ENCODE results near the gene PAPPA2. TPM values are rescaled to one million over a fixed set of nuclear protein-coding genes. Genes with fewer than 3 reads are reported as not detected.

The PAPPA2 gene
- total RNA-seq, 6 donors from 2014 or later = under 0.01 to 2.4 (median 0.45) TPM

DNA sequence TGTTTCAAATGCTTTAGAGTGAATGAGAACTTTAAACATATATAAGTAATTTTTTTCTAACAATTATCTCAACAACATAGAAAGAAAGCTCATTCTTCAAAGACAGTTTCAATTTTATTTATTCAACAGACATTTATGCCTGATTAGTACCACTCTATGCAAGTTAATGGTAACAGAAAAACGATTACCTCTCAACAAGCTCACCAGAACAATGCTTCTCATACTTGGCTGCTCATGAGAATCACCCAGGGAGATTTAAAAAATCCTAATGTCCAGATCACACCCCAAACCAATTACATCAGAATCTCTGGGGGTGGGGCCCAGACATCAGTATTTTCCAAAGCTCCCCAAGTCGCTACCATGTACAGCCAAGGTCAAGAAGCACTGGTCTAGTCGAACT is 312.4 kb downstream of the PAPPA2 start:
- 73 to 78% methylated on average over 3 of the region's 3 CpGs for WGBS, 2 donors
- H3K9me3 ChIP-seq = no peaks in the 10 kb centered on the region
- H3K4me3 ChIP-seq = no peak overlapping the region
- no peaks in the 10 kb centered on the region for H3K36me3 ChIP-seq
- H3K4me1 ChIP-seq = no peaks in the 10 kb centered on the region
- no peaks in the 10 kb centered on the region for H3K27me3 ChIP-seq
- TF ChIP-seq, protein P1, sequence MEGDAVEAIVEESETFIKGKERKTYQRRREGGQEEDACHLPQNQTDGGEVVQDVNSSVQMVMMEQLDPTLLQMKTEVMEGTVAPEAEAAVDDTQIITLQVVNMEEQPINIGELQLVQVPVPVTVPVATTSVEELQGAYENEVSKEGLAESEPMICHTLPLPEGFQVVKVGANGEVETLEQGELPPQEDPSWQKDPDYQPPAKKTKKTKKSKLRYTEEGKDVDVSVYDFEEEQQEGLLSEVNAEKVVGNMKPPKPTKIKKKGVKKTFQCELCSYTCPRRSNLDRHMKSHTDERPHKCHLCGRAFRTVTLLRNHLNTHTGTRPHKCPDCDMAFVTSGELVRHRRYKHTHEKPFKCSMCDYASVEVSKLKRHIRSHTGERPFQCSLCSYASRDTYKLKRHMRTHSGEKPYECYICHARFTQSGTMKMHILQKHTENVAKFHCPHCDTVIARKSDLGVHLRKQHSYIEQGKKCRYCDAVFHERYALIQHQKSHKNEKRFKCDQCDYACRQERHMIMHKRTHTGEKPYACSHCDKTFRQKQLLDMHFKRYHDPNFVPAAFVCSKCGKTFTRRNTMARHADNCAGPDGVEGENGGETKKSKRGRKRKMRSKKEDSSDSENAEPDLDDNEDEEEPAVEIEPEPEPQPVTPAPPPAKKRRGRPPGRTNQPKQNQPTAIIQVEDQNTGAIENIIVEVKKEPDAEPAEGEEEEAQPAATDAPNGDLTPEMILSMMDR (IDR thresholded peaks at IDR 0.05) = no peak
- TF ChIP-seq POLR2A (IDR thresholded peaks at IDR 0.05) (no peak), EP300 (IDR thresholded peaks at IDR 0.05) (no peak), POLR2AphosphoS5 (IDR thresholded peaks at IDR 0.05) (no peak)
- no peak overlapping the region for H3K27ac ChIP-seq
- peak in 1 of 2 donors; percentile 53 for ATAC-seq (ENCODE audit: low FRiP score in 2 of 2)
- DNase-seq = no peak

DNA sequence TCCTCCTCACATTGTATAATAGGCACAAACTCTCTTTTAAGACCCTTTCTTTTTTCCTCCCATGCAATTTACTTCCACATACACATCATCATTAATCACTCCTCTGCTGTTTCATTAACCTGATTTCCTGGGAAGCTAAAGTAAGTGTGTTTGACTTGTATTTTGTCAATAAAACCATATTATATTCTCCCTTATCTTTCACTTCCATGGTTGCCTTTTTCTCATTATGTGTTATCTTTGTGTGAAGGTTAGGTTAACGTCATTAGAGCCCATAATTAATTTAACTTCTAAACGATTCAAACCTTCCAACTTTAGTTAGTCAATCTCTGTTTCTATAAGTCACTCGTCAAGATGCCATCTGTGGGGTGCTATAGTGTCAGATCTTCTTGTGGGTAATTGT is 313.0 kb downstream of the PAPPA2 start:
- Histone ChIP-seq H3K27ac (no peak overlapping the region), H3K4me1 (no peaks in the 10 kb centered on the region), H3K9me3 (no peaks in the 10 kb centered on the region), H3K36me3 (no peaks in the 10 kb centered on the region), H3K4me3 (no peak overlapping the region), H3K27me3 (no peaks in the 10 kb centered on the region)
- DNase-seq (no peak), ATAC-seq (ENCODE audit: low FRiP score in 2 of 2) (no peak)
- TF ChIP-seq EP300 (IDR thresholded peaks at IDR 0.05) = no peak
- TF ChIP-seq, protein P1 (IDR thresholded peaks at IDR 0.05) = no peak
- 52% methylated on average over 3 of the region's 3 CpGs for WGBS, 2 donors

DNA sequence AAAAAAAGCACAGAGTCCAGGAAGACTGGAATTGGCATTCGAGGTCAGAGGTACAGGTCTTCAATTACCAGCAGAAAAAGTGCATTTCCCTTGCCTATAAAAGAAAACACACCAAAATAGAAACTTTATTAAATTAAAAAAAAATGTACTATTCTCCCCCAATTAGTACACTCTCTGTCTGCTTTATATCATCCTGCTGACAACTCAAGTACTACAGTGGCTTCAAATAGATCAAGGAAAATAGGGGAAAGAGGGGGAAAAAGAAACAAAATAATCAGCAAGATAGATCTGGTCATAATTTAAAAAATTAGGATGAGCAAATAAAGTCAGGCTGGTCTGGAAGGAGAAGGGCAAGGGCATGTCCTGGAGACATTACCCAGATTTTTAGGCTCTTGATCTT is 315.1 kb downstream of the PAPPA2 start:
- Histone ChIP-seq H3K27me3 (no peaks in the 10 kb centered on the region), H3K9me3 (no peaks in the 10 kb centered on the region), H3K27ac (no peak overlapping the region), H3K4me1 (no peaks in the 10 kb centered on the region), H3K4me3 (no peak overlapping the region), H3K36me3 (no peaks in the 10 kb centered on the region)
- TF ChIP-seq, protein P1 (IDR thresholded peaks at IDR 0.05) = no peak
- TF ChIP-seq EP300 (IDR thresholded peaks at IDR 0.05) (no peak), POLR2AphosphoS5 (IDR thresholded peaks at IDR 0.05) (no peak)
- DNase-seq = no peak
- 54 to 58% methylated on average over 1 of the region's 1 CpG for WGBS, 2 donors
- ATAC-seq (ENCODE audit: low FRiP score in 2 of 2) = no peak

DNA sequence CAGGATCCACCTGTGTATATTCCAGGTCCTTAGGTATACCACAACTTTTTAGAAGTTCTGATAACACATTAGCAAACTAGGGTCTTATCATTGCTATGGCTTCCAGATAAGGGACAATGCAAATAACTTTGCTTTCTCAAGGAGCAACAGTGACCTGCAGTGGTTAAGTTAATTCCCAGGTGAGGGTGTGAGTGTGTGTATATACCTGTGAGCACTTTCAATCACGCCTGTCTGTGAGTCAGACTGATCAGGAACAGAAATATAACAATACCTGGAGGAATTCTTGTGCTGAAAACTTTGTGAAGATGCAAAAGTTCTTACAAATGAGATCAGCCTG is 317.0 kb downstream of the PAPPA2 start:
- ATAC-seq (ENCODE audit: low FRiP score in 2 of 2) (no peak), DNase-seq (no peak)
- no peaks in the 10 kb centered on the region for H3K27me3 ChIP-seq
- no peak overlapping the region for H3K27ac ChIP-seq
- TF ChIP-seq POLR2AphosphoS5 (IDR thresholded peaks at IDR 0.05) = no peak
- TF ChIP-seq, protein P1 (IDR thresholded peaks at IDR 0.05) = no peak
- no peak for TF ChIP-seq EP300 (IDR thresholded peaks at IDR 0.05)
- TF ChIP-seq POLR2A (IDR thresholded peaks at IDR 0.05) = no peak
- no peaks in the 10 kb centered on the region for H3K36me3 ChIP-seq
- no peaks in the 10 kb centered on the region for H3K4me1 ChIP-seq
- WGBS, 2 donors = 47 to 54% methylated on average over 1 of the region's 1 CpG
- no peaks in the 10 kb centered on the region for H3K9me3 ChIP-seq
- no peak overlapping the region for H3K4me3 ChIP-seq

DNA sequence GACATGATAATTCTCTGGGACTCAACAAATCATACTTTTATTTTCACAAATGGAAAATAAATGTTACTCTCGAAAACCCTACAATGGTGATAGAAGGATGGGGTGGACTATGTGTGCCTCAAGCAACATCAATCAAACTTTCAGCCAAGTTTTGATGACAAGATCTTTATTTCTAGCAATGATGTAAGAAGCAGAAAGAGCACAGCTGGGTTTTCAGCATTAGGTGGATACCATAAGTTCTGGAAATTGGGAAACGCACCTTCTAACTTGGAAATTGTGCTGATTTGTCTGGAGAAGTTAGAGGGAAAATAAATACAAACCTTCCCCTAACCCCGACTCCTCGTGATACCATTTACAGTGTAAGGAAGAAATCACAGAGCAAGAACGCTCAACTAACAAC is 320.3 kb downstream of the PAPPA2 start:
- no peak overlapping the region for H3K27ac ChIP-seq
- H3K9me3 ChIP-seq = no peaks in the 10 kb centered on the region
- no peaks in the 10 kb centered on the region for H3K4me1 ChIP-seq
- TF ChIP-seq, protein P1 (IDR thresholded peaks at IDR 0.05) = no peak
- TF ChIP-seq POLR2A (IDR thresholded peaks at IDR 0.05) (no peak), POLR2AphosphoS5 (IDR thresholded peaks at IDR 0.05) (no peak), EP300 (IDR thresholded peaks at IDR 0.05) (no peak)
- ATAC-seq (ENCODE audit: low FRiP score in 2 of 2) = no peak
- H3K4me3 ChIP-seq = no peak overlapping the region
- WGBS, 2 donors = 86 to 87% methylated on average over 5 of the region's 5 CpGs
- DNase-seq = no peak
- no peaks in the 10 kb centered on the region for H3K27me3 ChIP-seq
- H3K36me3 ChIP-seq = no peaks in the 10 kb centered on the region
